NB4 (cell line): ENCODE measurements around the gene MAP3K20.
"Not testable (repeated sequence)": the region's sequence is repeated elsewhere in the genome, so short reads cannot be mapped to it uniquely, and the experiment has no call there.

Experiments used
- DNase-seq: peaks from one replicate; pipeline ENCODE4 v3.0.0; 2010; ENCODE audit warnings: low read depth
- H3K4me3 ChIP-seq: one replicate; pipeline ENCODE4 v1.5.1; 2011; ENCODE audit warnings: mild to moderate bottlenecking, low read depth, low read length, moderate library complexity
- CTCF ChIP-seq: IDR thresholded peaks from one replicate; pipeline ENCODE4 v1.5.1; 2012; ENCODE audit warnings: low read depth, low read length
- MAX ChIP-seq: IDR thresholded peaks from 2 replicates; pipeline ENCODE4 v1.6.1; 2011; ENCODE audit warnings: low read depth, low read length
- MYC ChIP-seq: IDR thresholded peaks from 2 replicates; pipeline ENCODE4 v1.6.1; 2011; ENCODE audit warnings: low read depth, low read length
- POLR2A ChIP-seq: IDR thresholded peaks from 2 replicates; pipeline ENCODE4 v1.6.1; 2011; ENCODE audit warnings: mild to moderate bottlenecking; ENCODE audit not compliant: insufficient read length; ENCODE audit errors: extremely low read depth

The MAP3K20 gene

GRCh38 chr2:173252581-173252980, 176.9 kb downstream of the MAP3K20 start:
- no peak overlapping the region for H3K4me3 ChIP-seq
- no peak for DNase-seq

GRCh38 chr2:173254659-173255058, 179.0 kb downstream of the MAP3K20 start:
- DNase-seq: no peak
- TF ChIP-seq POLR2A (no peak), MYC (no peak), CTCF (no peak), MAX (no peak)
- no peak overlapping the region for H3K4me3 ChIP-seq

More at GRCh38 chr2:173252581-173252980, 176.9 kb downstream of the MAP3K20 start:
- TF ChIP-seq MYC: no peak
- TF ChIP-seq POLR2A: no peak
- TF ChIP-seq MAX: no peak
- TF ChIP-seq CTCF: no peak

GRCh38 chr2:173258701-173259100, 183.1 kb downstream of the MAP3K20 start:
- no peak for TF ChIP-seq MYC
- no peak for TF ChIP-seq POLR2A
- TF ChIP-seq CTCF: no peak
- no peak for TF ChIP-seq MAX
- no peak overlapping the region for H3K4me3 ChIP-seq
- DNase-seq: no peak

GRCh38 chr2:173262356-173262755, 186.7 kb downstream of the MAP3K20 start:
- peak; percentile 59 for DNase-seq
- not testable (repeated sequence) for H3K4me3 ChIP-seq

GRCh38 chr2:173264151-173264550, 188.5 kb downstream of the MAP3K20 start:
- no peak overlapping the region for H3K4me3 ChIP-seq
- TF ChIP-seq POLR2A (no peak), MAX (no peak), MYC (no peak), CTCF (no peak)
- no peak for DNase-seq

GRCh38 chr2:173264603-173265366, 189.1 kb downstream of the MAP3K20 start:
- peak; percentile 93 for DNase-seq
- TF ChIP-seq MYC (0 out of 2 replicates have a peak, but pooled peaks have one; percentile 7), MAX (peak; percentile 72), CTCF (no peak)
- no peak overlapping the region for H3K4me3 ChIP-seq
